ENCODE measurements around the gene ELF2. TPM values are rescaled to one million over a fixed set of nuclear protein-coding genes. Genes with fewer than 3 reads are reported as not detected.

Gene ELF2
- total RNA-seq, 1 donor = 45.8 TPM

DNA sequence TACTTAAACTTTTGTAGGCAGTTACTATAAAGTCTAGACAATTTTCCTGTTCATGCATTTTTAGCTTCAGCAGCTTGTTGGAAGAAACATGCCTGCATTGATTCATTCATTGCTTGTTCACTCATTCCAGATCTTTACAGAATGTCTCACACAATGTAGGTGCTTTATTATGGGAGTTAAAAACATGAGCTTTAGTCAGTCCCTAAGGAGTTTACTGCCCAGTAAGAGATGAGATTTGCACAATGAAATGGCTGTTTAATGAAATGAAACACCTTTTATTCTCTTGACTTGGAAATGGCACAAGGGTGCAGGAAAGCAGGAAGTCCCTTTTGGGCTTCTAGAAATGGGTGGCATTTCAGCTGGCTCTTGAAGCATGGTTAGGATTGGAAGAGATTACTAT lies 158.5 kb downstream of the ELF2 start:
- peak overlapping the region; percentile 14 for H3K4me3 ChIP-seq (ENCODE audit: low read depth, low read length)
- TF ChIP-seq CTCF (IDR thresholded peaks at IDR 0.05; ENCODE audit: insufficient read depth, low read depth, low read length) = no peak
- DNase-seq (ENCODE audit: low read depth) = no peak

GRCh38 chr4:139017861-139018260 lies 159.2 kb downstream of the ELF2 start:
- TF ChIP-seq CTCF (IDR thresholded peaks at IDR 0.05; ENCODE audit: insufficient read depth, low read depth, low read length) = no peak
- DNase-seq (ENCODE audit: low read depth) = no peak
- H3K4me3 ChIP-seq (ENCODE audit: low read depth, low read length) = peak overlapping the region; percentile 14

DNA sequence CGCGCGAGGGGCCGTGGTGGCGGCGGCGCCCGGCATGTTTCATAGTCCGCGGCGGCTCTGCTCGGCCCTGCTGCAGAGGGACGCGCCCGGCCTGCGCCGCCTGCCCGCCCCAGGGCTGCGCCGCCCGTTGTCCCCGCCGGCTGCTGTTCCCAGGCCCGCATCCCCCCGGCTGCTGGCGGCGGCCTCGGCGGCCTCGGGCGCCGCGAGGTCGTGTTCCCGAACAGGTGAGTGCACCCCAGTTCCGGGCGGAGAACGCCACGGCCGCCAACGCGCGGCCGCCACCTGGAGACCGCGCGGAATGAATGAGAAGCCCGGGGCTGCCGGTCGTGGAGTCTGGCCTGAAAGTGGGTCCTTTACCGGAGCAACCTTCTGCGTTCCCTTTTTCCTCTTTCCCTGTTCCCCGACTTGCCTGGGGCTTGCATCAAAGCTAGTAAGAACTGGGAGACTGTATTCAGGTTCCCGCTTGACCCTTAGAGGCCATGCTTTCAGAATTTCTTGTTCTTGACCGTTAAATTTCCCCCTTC lies 161.0 kb downstream of the ELF2 start:
- no peak for DNase-seq (ENCODE audit: low read depth)
- peak overlapping the region; percentile 69 for H3K4me3 ChIP-seq (ENCODE audit: low read depth, low read length)
- no peak for TF ChIP-seq CTCF (IDR thresholded peaks at IDR 0.05; ENCODE audit: insufficient read depth, low read depth, low read length)

GRCh38 chr4:139015269-139015947 lies 161.6 kb downstream of the ELF2 start, which contains the start of gene NOCT:
TSS of gene NOCT (plus strand) at chr4:139015781. CDS start at chr4:139015982, 201 bp downstream.
- no peak for TF ChIP-seq CTCF (IDR thresholded peaks at IDR 0.05; ENCODE audit: insufficient read depth, low read depth, low read length)
- DNase-seq (ENCODE audit: low read depth) = peak; percentile 88

GRCh38 chr4:139014371-139015268 lies 162.4 kb downstream of the ELF2 start:
- DNase-seq (ENCODE audit: low read depth) = peak; percentile 95
- no peak for TF ChIP-seq CTCF (IDR thresholded peaks at IDR 0.05; ENCODE audit: insufficient read depth, low read depth, low read length)

More at GRCh38 chr4:139015269-139015947, 161.6 kb downstream of the ELF2 start, which contains the start of gene NOCT:
- peak within 1 kb of the TSS; percentile 69 for H3K4me3 ChIP-seq (ENCODE audit: low read depth, low read length)

GRCh38 chr4:139011225-139011950 lies 165.6 kb downstream of the ELF2 start:
- DNase-seq (ENCODE audit: low read depth) = no peak
- TF ChIP-seq CTCF (IDR thresholded peaks at IDR 0.05; ENCODE audit: insufficient read depth, low read depth, low read length) = no peak
- no peak overlapping the region for H3K4me3 ChIP-seq (ENCODE audit: low read depth, low read length)

More at GRCh38 chr4:139014371-139015268, 162.4 kb downstream of the ELF2 start:
- H3K4me3 ChIP-seq (ENCODE audit: low read depth, low read length) = peak overlapping the region; percentile 69
